GM18909 (cell line): Measurements from ENCODE around the gene ABHD16A.
"Not testable (repeated sequence)": the region's sequence is repeated elsewhere in the genome, so short reads cannot be mapped to it uniquely, and the experiment has no call there.

Experiments
- ATAC-seq: cut with Tn5 transposase; IDR thresholded peaks from one replicate; pipeline ENCODE4 v1.9.1; 2021; ENCODE audit warnings: mild to moderate bottlenecking; ENCODE audit not compliant: unreplicated experiment, poor library complexity

The ABHD16A gene

GRCh38 chr6:31717499-31718222, 14.5 kb upstream of the ABHD16A start:
- ATAC-seq: no peak

GRCh38 chr6:31715022-31715958, 12.2 kb upstream of the ABHD16A start, which contains the start of gene LY6G6D:
LY6G6D (plus strand) TSS chr6:31715348; CDS start chr6:31715356, 8 bp downstream.
- no peak for ATAC-seq

DNA sequence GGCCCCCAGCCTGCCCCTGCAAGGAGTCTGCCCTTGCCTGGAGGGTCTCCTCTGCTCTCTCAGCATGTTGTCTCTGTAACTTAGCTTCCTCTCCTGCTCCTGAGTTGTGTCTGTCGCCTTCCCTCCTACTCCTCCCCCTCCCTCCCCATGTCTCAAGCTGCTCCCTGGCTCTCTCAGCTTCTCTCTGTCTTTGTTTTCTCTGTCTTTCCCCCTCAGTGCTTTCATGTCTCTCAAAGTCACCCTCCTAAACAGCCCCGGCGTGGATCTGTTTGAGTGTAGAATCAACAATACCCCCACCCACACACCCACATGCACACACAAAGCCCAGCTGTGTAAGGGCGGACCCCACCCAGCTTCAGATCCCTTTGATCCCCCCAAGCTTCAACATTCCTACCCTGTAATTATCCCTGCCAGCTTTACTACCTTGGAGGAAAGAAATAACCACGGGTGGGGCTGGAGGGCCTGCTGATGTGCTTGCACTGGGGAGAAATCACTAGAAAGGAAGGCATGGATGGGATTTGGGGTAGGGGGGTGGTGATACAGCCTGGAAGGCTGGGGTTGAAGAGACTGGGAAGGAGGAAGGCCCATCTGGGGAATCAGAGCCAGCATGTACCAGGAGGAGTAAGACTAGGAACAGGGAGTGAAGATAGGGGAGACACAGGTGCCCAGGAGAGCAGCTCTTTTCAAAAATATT, 11.0 kb upstream of the ABHD16A start:
- ATAC-seq: no peak

GRCh38 chr6:31713465-31713864, 10.3 kb upstream of the ABHD16A start:
- no peak for ATAC-seq

GRCh38 chr6:31712296-31712695, 9.2 kb upstream of the ABHD16A start:
- no peak for ATAC-seq

GRCh38 chr6:31711233-31711632, 8.1 kb upstream of the ABHD16A start:
- no peak for ATAC-seq

DNA sequence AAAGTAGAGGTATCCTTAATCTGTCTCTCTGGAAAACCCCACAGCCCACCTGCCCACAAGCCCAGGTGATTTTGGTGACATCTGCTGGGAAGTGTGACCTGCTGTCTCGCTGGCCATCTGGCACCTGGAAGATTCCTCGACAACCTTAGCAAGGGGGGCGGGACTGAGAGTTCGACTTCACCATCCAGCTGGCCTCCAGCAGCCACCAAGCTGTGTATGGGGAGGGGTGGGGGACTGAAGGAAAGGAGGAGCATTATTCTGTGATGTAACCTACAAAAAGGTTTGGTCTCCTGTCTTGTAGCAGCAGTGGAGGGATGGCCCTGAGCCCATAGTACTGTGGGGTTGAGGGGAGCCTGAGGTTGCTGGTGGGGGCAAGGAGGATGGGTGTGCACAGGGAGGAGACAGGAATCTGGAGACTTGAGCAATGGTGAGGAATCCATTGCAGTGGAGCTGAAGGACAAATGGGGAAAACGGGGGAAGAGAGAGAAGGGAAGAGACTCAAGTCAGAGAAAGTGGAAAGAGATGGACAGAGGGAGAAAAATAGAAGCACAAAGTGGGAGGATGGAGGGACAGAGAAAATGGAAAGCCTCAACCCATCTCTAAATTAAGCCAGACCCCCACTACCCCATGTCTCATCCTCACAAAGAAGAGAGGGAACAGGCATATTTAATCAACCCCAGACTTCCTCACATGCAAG, 7.5 kb upstream of the ABHD16A start:
- ATAC-seq: no peak

DNA sequence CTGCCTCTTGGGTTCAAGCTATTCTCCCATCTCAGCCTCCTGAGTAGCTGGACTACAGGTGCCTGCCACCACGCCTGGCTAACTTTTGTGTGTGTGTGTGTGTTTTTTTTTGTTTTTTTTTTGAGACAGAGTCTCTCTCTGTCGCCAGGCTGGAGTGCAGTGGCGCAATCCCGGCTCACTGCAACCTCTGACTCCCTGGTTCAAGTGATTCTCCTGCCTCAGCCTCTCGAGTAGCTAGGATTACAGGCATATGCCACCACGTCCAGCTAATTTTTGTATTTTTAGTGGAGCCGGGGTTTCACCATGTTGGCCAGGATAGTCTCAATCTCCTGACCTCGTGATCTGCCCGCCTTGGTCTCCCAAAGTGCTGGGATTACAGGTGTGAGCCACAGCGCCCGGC, 6.0 kb upstream of the ABHD16A start:
- ATAC-seq: not testable (repeated sequence)

GRCh38 chr6:31708224-31708623, 5.1 kb upstream of the ABHD16A start:
- ATAC-seq: no peak

DNA sequence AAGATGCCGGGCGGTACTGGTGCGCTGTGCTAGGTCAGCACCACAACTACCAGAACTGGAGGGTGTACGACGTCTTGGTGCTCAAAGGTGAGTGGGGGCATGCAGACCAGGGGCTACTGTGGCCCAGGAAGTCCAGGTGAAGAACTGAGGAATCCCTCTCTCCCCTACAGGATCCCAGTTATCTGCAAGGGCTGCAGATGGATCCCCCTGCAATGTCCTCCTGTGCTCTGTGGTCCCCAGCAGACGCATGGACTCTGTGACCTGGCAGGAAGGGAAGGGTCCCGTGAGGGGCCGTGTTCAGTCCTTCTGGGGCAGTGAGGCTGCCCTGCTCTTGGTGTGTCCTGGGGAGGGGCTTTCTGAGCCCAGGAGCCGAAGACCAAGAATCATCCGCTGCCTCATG, 4.6 kb upstream of the ABHD16A start:
- ATAC-seq: no peak

DNA sequence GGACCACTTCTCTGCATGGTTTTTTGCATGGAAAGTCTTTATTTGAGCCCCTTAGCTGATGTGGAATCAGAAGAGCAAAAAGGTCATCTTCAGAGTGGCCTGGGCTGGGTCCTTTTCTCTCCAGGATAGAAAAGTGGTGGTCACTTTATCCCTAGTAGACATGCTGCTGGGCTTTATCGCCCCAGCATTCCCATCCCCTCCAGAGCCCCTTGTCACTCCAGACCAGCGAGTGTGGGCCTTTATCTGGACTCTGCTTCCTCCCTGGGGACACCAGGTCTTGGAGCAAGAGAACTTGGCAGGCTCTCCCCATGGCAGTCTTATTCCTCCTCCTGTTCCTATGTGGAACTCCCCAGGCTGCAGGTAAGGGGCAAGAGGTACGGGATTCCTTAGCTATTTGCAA, 3.5 kb upstream of the ABHD16A start, which contains the start of gene LY6G6F:
Gene LY6G6F (plus strand): TSS at position 268 of the 400 bp plus-strand sequence. CDS start 41 bp downstream, at position 309.
- ATAC-seq: no peak

DNA sequence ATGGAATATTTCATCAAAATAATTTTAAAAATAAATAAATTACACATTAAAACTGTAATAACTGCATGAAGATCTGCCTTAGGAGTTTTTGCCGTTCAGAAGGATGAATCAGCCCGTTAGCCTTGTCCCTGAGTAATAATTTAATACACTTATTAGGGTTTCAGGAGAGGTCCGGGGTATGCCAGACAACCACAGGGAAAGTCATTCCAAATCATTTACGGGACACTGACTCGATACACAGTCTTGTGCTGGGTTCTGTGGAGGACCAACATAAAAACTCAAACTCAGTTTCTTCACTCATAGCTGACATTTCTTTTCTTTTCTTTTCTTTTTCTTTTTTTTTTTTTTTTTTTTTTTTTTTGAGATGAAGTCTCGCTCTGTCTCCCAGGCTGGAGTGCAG, 2.8 kb upstream of the ABHD16A start:
- ATAC-seq: no peak

DNA sequence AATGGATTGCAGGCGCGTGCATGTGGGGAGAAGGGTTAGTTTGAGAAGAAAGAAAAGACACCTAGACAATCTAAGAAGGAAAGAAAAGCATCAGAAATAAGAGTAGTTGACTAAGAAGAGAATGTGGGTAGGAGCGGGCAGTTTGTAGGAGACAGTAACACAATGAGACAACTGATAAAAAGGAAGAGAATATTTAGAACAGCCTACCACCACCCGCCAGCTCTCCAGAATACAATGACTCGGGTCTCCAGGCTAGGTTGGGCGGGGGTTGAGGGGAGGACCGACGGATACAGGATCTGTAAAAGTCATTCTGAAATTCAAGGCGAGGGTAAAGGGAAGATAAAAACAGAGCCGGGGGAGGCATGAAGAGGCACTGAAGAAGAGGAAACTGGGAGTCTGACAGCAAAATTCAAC, 712 bp downstream of the ABHD16A start:
- ATAC-seq: no peak

DNA sequence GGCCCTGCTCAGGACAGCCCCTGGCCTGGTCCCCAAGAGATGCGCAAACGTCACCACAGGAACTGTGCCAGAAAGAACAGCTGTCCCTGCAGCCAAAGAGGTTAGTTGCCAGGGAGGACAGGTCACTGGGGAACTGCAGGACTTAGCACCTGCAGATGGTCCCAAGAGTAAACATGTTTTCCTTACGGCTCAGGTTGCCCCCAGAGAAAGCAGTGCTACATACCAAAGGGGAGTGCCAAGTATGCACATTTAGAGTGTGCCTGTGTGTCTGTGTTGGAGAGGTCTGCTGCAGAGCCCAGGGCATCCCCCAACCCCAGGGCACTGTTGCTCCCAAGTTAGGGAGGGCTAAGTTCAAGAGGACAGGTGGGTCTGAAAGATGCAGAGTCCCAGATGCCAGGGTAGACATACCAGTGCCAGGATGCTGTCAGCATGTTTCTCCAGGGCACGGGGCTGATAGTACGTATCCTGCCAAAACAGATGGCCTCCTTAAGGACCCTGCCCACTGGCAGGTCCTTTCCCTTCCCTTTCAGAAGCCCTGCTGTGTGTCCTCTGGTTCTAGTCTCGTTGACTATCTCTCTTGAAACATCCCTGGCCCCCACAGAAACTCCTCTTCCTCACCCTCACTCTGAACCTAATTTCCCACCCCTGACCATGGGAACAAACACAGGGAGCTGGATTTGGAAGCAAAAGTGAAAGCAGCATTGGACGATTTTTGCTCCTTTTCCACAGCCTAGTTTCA, 1.3 kb downstream of the ABHD16A start:
- no peak for ATAC-seq

DNA sequence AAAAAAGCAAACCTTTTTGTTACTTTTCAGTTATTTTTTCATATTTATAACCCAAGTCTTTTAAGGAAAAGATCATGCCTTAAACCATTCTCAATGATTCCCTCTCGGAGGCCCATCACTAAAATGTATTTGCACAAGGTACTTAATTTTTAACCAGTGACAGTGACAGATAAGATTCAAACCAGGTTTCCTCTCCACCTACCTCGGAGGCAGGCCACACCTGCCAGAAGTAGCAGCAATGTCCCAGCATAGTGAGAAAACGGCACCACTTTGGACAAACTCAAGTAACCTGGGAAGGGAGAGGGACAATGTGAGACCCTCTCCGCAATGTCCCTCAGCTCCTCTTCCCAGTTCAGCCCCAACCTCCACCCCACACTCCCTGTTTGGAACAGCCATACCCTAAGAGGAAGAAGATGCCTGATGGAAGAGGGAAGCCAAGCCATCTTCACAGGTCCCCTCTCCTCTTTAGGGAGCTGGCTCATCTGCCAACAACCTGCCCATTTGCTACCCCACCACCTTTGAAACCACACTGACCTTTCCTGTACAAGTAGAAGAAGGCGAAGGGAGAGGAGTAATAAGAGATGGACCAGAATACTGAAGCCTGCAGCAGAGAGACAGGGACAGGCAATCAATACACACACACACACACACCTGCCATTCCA, 2.3 kb downstream of the ABHD16A start:
- no peak for ATAC-seq

- ATAC-seq: no peak
Measured at GRCh38 chr6:31697555-31697954, 5.6 kb downstream of the ABHD16A start.

GRCh38 chr6:31693535-31693934, 9.6 kb downstream of the ABHD16A start:
- ATAC-seq: no peak

DNA sequence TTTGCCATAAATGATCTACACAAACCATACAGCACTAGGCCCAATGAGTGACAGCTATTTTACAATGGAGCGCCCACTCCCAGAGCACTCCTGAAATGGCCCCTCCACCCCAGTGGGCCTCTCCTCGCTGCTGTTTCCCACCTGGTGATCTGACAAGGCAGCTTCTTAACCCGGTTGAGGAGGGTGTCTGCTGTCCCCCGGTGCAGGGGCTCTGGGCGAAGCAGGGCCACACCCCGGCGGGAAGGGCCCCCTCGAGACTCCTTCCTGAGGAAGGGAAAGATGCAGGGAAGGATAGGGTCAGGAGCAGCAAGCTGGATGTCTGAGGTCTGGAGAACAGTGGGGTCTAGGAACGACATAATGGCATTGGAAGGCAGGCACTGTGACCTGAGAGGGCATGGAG, 10.2 kb downstream of the ABHD16A start:
- no peak for ATAC-seq

- no peak for ATAC-seq
Measured at GRCh38 chr6:31692353-31692752, 10.8 kb downstream of the ABHD16A start.
